22Rv1 (cell line): Measurements from ENCODE around the gene OR9A4.

ENCODE experiments used
- H3K27ac ChIP-seq: fragments of 450-650 bp; 2 replicates; pipeline ENCODE4 v1.5.1; 2017
- ZFX ChIP-seq: fragments of 450-650 bp; IDR thresholded peaks from 2 replicates; pipeline ENCODE4 v1.6.1; 2017; ENCODE audit warnings: antibody characterized with exemption, borderline replicate concordance
- TF ChIP-seq, protein P1 (sequence below): fragments of 450-650 bp; IDR thresholded peaks from 2 replicates; pipeline ENCODE4 v1.5.1; 2017; ENCODE audit warnings: mild to moderate bottlenecking

The OR9A4 gene, protein sequence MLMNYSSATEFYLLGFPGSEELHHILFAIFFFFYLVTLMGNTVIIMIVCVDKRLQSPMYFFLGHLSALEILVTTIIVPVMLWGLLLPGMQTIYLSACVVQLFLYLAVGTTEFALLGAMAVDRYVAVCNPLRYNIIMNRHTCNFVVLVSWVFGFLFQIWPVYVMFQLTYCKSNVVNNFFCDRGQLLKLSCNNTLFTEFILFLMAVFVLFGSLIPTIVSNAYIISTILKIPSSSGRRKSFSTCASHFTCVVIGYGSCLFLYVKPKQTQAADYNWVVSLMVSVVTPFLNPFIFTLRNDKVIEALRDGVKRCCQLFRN

GRCh38 chr7:141916099-141916498 is at the start of gene OR9A4:
Gene OR9A4, plus strand, starts transcription at chr7:141916399. Its CDS starts 2,477 bp downstream, at chr7:141918876.
- no peak for TF ChIP-seq ZFX
- TF ChIP-seq, protein P1, sequence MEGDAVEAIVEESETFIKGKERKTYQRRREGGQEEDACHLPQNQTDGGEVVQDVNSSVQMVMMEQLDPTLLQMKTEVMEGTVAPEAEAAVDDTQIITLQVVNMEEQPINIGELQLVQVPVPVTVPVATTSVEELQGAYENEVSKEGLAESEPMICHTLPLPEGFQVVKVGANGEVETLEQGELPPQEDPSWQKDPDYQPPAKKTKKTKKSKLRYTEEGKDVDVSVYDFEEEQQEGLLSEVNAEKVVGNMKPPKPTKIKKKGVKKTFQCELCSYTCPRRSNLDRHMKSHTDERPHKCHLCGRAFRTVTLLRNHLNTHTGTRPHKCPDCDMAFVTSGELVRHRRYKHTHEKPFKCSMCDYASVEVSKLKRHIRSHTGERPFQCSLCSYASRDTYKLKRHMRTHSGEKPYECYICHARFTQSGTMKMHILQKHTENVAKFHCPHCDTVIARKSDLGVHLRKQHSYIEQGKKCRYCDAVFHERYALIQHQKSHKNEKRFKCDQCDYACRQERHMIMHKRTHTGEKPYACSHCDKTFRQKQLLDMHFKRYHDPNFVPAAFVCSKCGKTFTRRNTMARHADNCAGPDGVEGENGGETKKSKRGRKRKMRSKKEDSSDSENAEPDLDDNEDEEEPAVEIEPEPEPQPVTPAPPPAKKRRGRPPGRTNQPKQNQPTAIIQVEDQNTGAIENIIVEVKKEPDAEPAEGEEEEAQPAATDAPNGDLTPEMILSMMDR = no peak
- no peak within 1 kb of the TSS for H3K27ac ChIP-seq

GRCh38 chr7:141866974-141867373 is 49.2 kb upstream of the OR9A4 start:
- no peak for TF ChIP-seq ZFX
- TF ChIP-seq, protein P1 = no peak
- no peak overlapping the region for H3K27ac ChIP-seq

DNA sequence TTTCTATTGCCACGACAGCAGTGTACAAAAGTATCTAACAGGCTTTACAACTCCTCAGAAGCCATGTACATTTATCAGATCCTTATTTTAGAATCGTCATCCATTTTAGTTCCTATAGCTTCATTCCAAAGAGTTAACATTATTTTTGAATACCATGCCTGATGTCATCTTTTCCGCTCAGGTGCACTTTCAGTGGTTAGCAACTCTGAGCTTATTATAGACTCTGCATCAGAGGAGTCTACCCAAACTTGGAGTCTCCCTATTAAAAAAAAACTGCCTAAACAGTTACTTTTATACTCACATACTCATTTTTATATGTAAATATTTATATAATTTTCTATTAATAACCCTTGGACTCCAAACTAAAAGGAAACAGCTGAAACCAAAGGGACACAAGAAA is 43.3 kb upstream of the OR9A4 start:
- TF ChIP-seq, protein P1 = no peak
- TF ChIP-seq ZFX = no peak
- H3K27ac ChIP-seq = no peak overlapping the region

DNA sequence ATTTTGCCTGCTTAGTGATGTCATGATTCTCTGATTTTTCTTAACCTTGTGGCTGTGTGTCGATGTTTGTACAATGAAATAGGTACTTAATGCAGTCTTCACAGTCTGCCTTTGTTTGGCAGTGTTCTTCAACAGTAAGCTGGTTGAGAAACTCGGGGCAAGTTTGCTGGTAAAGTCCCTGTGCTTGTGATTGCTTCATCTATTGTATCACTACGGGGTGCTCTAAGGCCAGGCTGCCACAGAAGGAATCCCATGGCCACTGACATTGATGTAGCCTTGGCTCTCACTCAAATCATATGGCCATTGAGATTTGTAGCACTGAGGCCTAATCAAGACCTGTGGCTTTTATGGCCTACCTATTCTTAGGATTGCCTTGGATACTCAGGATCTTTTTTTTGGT is 41.4 kb upstream of the OR9A4 start:
- TF ChIP-seq, protein P1 = no peak
- no peak for TF ChIP-seq ZFX
- no peak overlapping the region for H3K27ac ChIP-seq

- no peak for TF ChIP-seq ZFX
- TF ChIP-seq, protein P1 = no peak
- H3K27ac ChIP-seq = no peak overlapping the region
These were observed 40.7 kb upstream of the OR9A4 start for GRCh38 chr7:141875453-141875852.

DNA sequence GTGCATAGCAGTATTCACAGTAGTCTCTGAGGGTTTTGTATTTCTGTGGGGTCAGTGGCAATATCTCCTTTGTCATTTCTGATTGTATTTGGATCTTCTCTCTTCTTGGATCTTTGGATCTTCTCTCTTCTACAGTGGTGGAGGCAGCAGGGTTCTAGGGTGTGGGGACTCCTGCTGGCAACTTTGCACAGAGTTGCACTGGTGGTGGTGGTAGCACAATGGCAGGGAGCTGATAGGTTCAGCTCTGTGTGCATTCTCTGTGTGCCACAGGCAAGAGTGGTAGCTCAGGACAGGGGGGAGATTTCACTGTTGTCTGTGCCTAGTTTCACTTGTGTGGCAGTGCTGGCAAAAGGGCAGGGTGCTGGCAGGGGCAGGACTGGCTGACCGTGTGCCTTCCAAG is 39.8 kb upstream of the OR9A4 start:
- no peak for TF ChIP-seq ZFX
- H3K27ac ChIP-seq = no peak overlapping the region

- no peak overlapping the region for H3K27ac ChIP-seq
- no peak for TF ChIP-seq ZFX
These were observed 38.8 kb upstream of the OR9A4 start for GRCh38 chr7:141877365-141877764.

- no peak overlapping the region for H3K27ac ChIP-seq
- TF ChIP-seq, protein P1 = no peak
- TF ChIP-seq ZFX = no peak
These were observed 35.2 kb upstream of the OR9A4 start for GRCh38 chr7:141880960-141881359.
